Activated CD4-positive, CD25-positive, alpha-beta regulatory T cell treated with anti-CD3 and anti-CD28 coated beads, Interleukin-2, amount 50 U/mL, for 24 hours (primary cell): ENCODE results near the gene VAV2.
"Not testable (repeated sequence)": the region's sequence is repeated elsewhere in the genome, so short reads cannot be mapped to it uniquely, and the experiment has no call there.

ENCODE experiments used
- ATAC-seq, 2 donors: fragments of 150-1000 bp; cut with Tn5 transposase; one replicate each; pipeline ENCODE4 v1.10.0; 2021; ENCODE audit warnings: mild to moderate bottlenecking in 1 of 2, moderate library complexity in 1 of 2

VAV2 gene

GRCh38 chr9:133968428-133968827 is 23.7 kb downstream of the VAV2 start:
- ATAC-seq, result no peak

- ATAC-seq, result no peak
Measured at GRCh38 chr9:133967024-133967741, 24.9 kb downstream of the VAV2 start.

GRCh38 chr9:133964463-133964862 is 27.7 kb downstream of the VAV2 start:
- no peak for ATAC-seq

GRCh38 chr9:133963166-133963565 is 29.0 kb downstream of the VAV2 start:
- ATAC-seq, result no peak

- no peak for ATAC-seq
Measured at GRCh38 chr9:133962341-133962740, 29.8 kb downstream of the VAV2 start.

GRCh38 chr9:133961226-133962165 is 30.6 kb downstream of the VAV2 start:
- no peak for ATAC-seq

GRCh38 chr9:133960568-133961129 is 31.5 kb downstream of the VAV2 start:
- no peak for ATAC-seq

GRCh38 chr9:133959966-133960567 is 32.1 kb downstream of the VAV2 start:
- no peak for ATAC-seq

- ATAC-seq, result no peak
Measured at GRCh38 chr9:133959171-133959570, 33.0 kb downstream of the VAV2 start.

- no peak for ATAC-seq
Measured at GRCh38 chr9:133958756-133959155, 33.4 kb downstream of the VAV2 start.

- ATAC-seq, result not testable (repeated sequence)
Measured at GRCh38 chr9:133957772-133958171, 34.4 kb downstream of the VAV2 start.

- ATAC-seq, result peak in 1 of 2 donors; percentile 27
Measured at GRCh38 chr9:133957328-133957727, 34.8 kb downstream of the VAV2 start.

GRCh38 chr9:133956520-133957076 is 35.5 kb downstream of the VAV2 start:
- no peak for ATAC-seq

GRCh38 chr9:133955821-133956411 is 36.2 kb downstream of the VAV2 start:
- ATAC-seq, result no peak

- ATAC-seq, result no peak
Measured at GRCh38 chr9:133954862-133955529, 37.1 kb downstream of the VAV2 start.

- no peak for ATAC-seq
Measured at GRCh38 chr9:133953976-133954709, 38.0 kb downstream of the VAV2 start.

- no peak for ATAC-seq
Measured at GRCh38 chr9:133953621-133953975, 38.5 kb downstream of the VAV2 start.

GRCh38 chr9:133952598-133953550 is 39.2 kb downstream of the VAV2 start:
- no peak for ATAC-seq

- no peak for ATAC-seq
Measured at GRCh38 chr9:133951265-133951664, 40.9 kb downstream of the VAV2 start.

- ATAC-seq, result no peak
Measured at GRCh38 chr9:133950629-133951111, 41.5 kb downstream of the VAV2 start.
